Thyroid gland (tissue), 4 donors: ENCODE measurements around the gene TRIM27. TPM values are rescaled to one million over a fixed set of nuclear protein-coding genes. Genes with fewer than 3 reads are reported as not detected.
A peak's percentile ranks its signal among the peaks of the same experiment; 100 is the strongest.

Experiments used
- DNase-seq, 2 donors: peaks; one replicate each; pipeline ENCODE4 v3.0.0-alpha.2; 2019
- H3K27ac ChIP-seq, 3 donors: fragments of 200-600 bp; sonication (generic); 1 replicate in 2 of 3; 2 replicates in 1 of 3; pipeline ENCODE4 v1.5.1; 2016 to 2019; ENCODE audit warnings: mild to moderate bottlenecking in 1 of 3, moderate library complexity in 1 of 3
- H3K27me3 ChIP-seq: fragments of 200-600 bp; sonication (generic); one replicate; pipeline ENCODE4 v1.5.1; 2019
- H3K36me3 ChIP-seq, 2 donors: fragments of 200-600 bp; sonication (generic); one replicate each; pipeline ENCODE4 v1.5.1; 2016 to 2019
- H3K4me1 ChIP-seq, 2 donors: fragments of 200-600 bp; sonication (generic); one replicate each; pipeline ENCODE4 v1.5.1; 2017 to 2019
- H3K4me3 ChIP-seq, 3 donors: fragments of 200-600 bp; sonication (generic); replicated peaks in 1 of 3; 1 replicate in 2 of 3; 2 replicates in 1 of 3; pipeline ENCODE4 v1.5.1; 2016; ENCODE audit warnings: mild to moderate bottlenecking in 1 of 3
- H3K9me3 ChIP-seq: fragments of 200-600 bp; sonication (generic); one replicate; pipeline ENCODE4 v1.5.1; 2017
- CTCF ChIP-seq, 6 experiments: fragments of 200-600 bp in 3 of 6; fragments of 450-650 bp in 3 of 6; sonication (generic) in 3 of 6; IDR thresholded peaks; one replicate each; pipeline ENCODE4 v1.5.1; 2016 to 2019; ENCODE audit warnings: antibody characterized with exemption in 6 of 6, mild to moderate bottlenecking in 2 of 6, inconsistent platforms in 1 of 6, moderate library complexity in 1 of 6
- POLR2A ChIP-seq, 2 donors: fragments of 450-650 bp; IDR thresholded peaks; one replicate each; pipeline ENCODE4 v1.6.1; 2017; ENCODE audit warnings: antibody characterized with exemption in 2 of 2, mild to moderate bottlenecking in 2 of 2, moderate library complexity in 1 of 2
- WGBS, 2 donors: methylation state at CpG; one replicate each; pipeline ENCODE4 v1.1.5; 2017; 5-methylcytosine and 5-hydroxymethylcytosine counted together
- intact Hi-C: fragments of 100-400 bp; cut with DNase I; formaldehyde crosslinking; loops from one replicate; pipeline ENCODE4 v1.15.1; 2023
- total RNA-seq, 4 donors: library from RNA; depleted of rRNA; stranded (reverse); fragments of >200 nt; gene quantifications; one replicate each; pipeline ENCODE4 v1.2.3, GENCODE V29; 2016

TRIM27 gene
- total RNA-seq, 4 donors from 2014 or later = 57.1 to 73.2 (median 66.7) TPM

- peak; percentile 68 to 76 for DNase-seq
- peak overlapping the region; percentile 28 to 96 (median 41) for H3K4me3 ChIP-seq
- intact Hi-C loops = no loop called here
- H3K27me3 ChIP-seq = no peaks in the 10 kb centered on the region
- 0% methylated on average over 26 to 41 of the region's 41 CpGs for WGBS, 2 donors
- no peaks in the 10 kb centered on the region for H3K4me1 ChIP-seq
- peak in 1 of 2 donors; percentile 71 for TF ChIP-seq POLR2A (IDR thresholded peaks at IDR 0.05)
- peak in 4 of 6 experiments; percentile 2 to 27 (median 22) for TF ChIP-seq CTCF (IDR thresholded peaks at IDR 0.05)
- no peaks in the 10 kb centered on the region for H3K9me3 ChIP-seq
- H3K36me3 ChIP-seq = peaks cover 5 to 8% of the 10 kb centered on the region in 2 donors
- peak overlapping the region; percentile 96 to 100 (median 97) for H3K27ac ChIP-seq
These were observed 27.0 kb downstream of the TRIM27 start for GRCh38 chr6:28896505-28897368.

- TF ChIP-seq POLR2A (IDR thresholded peaks at IDR 0.05) (peak in 1 of 2 donors; percentile 88), CTCF (IDR thresholded peaks at IDR 0.05) (no peak)
- H3K27me3 ChIP-seq = no peaks in the 10 kb centered on the region
- no peaks in the 10 kb centered on the region for H3K9me3 ChIP-seq
- DNase-seq = peak; percentile 91 to 92
- H3K4me1 ChIP-seq = no peaks in the 10 kb centered on the region
- WGBS, 2 donors = 12 to 14% methylated on average over 27 of the region's 27 CpGs
- intact Hi-C loops = no loop called here
- no peaks in the 10 kb centered on the region for H3K36me3 ChIP-seq
- H3K27ac ChIP-seq = peak overlapping the region; percentile 96 to 100 (median 97)
- H3K4me3 ChIP-seq = peak overlapping the region; percentile 41 to 44 (median 41)
These were observed 28.5 kb downstream of the TRIM27 start for GRCh38 chr6:28895131-28895812.

- 86 to 88% methylated on average over 9 of the region's 9 CpGs for WGBS, 2 donors
- no peak overlapping the region for H3K4me3 ChIP-seq
- no peaks in the 10 kb centered on the region for H3K4me1 ChIP-seq
- H3K36me3 ChIP-seq = no peaks in the 10 kb centered on the region
- H3K27ac ChIP-seq = no peak overlapping the region
- no peak for DNase-seq
- H3K9me3 ChIP-seq = no peaks in the 10 kb centered on the region
- no peak for TF ChIP-seq CTCF (IDR thresholded peaks at IDR 0.05)
- no peak for TF ChIP-seq POLR2A (IDR thresholded peaks at IDR 0.05)
- intact Hi-C loops = no loop called here
- no peaks in the 10 kb centered on the region for H3K27me3 ChIP-seq
These were observed 30.5 kb downstream of the TRIM27 start for GRCh38 chr6:28893172-28893799.

- WGBS, 2 donors = 92% methylated on average over 4 of the region's 4 CpGs
- H3K27ac ChIP-seq = no peak overlapping the region
- intact Hi-C loops = no loop called here
- no peaks in the 10 kb centered on the region for H3K9me3 ChIP-seq
- DNase-seq = no peak
- no peak overlapping the region for H3K4me3 ChIP-seq
- H3K27me3 ChIP-seq = no peaks in the 10 kb centered on the region
- TF ChIP-seq CTCF (IDR thresholded peaks at IDR 0.05) (no peak), POLR2A (IDR thresholded peaks at IDR 0.05) (no peak)
- H3K36me3 ChIP-seq = no peaks in the 10 kb centered on the region
- no peaks in the 10 kb centered on the region for H3K4me1 ChIP-seq
These were observed 31.3 kb downstream of the TRIM27 start for GRCh38 chr6:28892525-28892924.
